GM12873 (cell line): ENCODE results near the gene ACOX3.

Experiments used
- TF ChIP-seq, protein P1 (sequence below): IDR thresholded peaks from 2 replicates; pipeline ENCODE4 v1.5.1; 2012; ENCODE audit warnings: low read depth, mild to moderate bottlenecking, moderate library complexity, low read length, control low read depth; ENCODE audit not compliant: insufficient read depth; ENCODE audit errors: missing control alignments

The ACOX3 gene

DNA sequence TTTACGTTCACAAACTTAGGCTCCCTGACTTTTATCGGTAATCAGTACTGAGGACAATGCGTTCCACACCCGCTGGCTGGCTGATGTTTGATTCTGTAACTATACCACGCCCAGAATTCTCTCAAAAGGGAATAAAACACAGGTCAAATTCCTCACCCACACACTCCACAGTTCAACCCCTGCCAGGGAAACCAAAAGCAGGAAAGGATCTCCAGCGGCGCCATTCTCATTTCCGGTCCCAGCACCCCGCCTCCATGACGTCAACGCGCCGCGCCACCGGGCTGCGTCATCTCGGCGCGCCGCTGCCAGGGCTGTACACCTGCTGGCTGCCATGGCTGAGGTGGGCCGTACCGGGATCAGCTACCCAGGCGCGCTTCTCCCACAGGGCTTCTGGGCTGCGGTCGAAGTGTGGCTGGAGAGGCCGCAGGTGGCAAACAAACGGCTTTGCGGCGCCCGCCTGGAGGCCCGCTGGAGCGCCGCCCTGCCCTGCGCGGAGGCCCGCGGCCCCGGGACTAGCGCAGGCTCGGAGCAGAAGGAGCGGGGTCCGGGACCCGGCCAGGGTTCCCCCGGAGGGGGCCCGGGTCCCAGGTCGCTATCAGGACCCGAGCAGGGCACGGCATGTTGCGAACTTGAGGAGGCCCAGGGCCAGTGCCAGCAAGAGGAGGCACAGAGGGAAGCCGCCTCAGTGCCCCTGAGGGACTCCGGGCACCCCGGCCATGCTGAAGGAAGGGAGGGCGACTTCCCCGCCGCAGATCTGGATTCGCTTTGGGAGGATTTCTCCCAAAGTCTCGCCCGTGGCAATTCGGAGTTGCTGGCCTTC is at the start of gene ACOX3, which contains the start of gene TRMT44:
Gene ACOX3 (minus strand): TSS at position 232 of the 820 bp plus-strand sequence. CDS start 24,202 bp downstream, outside the sequence.
Gene TRMT44 (plus strand): TSS at position 286 of the 820 bp plus-strand sequence. CDS start 46 bp downstream, at position 332.
- TF ChIP-seq, protein P1, sequence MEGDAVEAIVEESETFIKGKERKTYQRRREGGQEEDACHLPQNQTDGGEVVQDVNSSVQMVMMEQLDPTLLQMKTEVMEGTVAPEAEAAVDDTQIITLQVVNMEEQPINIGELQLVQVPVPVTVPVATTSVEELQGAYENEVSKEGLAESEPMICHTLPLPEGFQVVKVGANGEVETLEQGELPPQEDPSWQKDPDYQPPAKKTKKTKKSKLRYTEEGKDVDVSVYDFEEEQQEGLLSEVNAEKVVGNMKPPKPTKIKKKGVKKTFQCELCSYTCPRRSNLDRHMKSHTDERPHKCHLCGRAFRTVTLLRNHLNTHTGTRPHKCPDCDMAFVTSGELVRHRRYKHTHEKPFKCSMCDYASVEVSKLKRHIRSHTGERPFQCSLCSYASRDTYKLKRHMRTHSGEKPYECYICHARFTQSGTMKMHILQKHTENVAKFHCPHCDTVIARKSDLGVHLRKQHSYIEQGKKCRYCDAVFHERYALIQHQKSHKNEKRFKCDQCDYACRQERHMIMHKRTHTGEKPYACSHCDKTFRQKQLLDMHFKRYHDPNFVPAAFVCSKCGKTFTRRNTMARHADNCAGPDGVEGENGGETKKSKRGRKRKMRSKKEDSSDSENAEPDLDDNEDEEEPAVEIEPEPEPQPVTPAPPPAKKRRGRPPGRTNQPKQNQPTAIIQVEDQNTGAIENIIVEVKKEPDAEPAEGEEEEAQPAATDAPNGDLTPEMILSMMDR = peak; percentile 4

DNA sequence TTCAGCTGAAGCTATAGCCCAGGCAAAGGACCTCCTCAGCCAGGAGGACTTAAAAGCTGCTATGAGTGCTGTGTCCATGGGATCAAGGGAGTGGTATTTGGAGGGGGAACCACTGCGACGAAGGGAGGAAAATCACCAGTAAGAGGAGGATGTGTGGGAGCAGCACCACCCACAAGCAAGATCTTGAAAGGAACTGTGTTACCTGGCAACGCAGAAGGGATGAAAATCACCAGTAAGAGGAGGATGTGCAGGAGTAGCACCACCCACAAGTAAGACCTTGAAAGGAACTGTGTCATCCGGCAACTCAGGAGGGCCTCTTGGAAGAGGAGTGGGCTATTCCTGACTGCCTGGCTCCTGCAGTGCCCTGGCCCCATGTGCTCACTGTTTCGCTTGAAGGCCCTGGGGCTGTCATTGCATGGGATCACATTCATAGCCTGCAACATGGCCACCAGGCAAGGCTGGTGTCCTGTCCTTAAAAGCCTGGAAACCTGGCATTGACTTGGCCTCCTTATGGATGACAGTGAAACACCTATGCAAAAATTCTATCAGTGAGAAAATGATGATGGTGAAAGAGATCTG is 48.4 kb upstream of the ACOX3 start:
- TF ChIP-seq, protein P1 = no peak

DNA sequence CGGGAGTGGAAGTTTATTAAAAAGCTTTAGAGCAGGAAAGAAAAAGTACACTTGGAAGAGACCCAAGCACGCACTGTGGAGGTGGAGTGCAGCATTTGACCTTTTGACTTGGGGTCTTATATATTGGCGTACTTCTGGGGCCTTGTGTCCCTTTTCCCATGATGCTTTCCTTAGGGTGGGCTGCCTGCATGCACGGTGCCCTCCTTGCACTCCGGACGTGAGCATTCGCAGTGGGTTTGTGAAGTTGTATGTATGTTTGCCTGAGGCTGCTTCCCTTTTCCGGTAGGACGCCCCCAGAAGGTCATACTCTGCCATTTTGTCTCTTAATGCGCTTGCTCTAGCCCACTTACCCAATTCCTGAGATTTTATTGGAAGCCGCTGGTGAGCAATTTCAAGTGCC is 39.7 kb upstream of the ACOX3 start:
- TF ChIP-seq, protein P1 = no peak

DNA sequence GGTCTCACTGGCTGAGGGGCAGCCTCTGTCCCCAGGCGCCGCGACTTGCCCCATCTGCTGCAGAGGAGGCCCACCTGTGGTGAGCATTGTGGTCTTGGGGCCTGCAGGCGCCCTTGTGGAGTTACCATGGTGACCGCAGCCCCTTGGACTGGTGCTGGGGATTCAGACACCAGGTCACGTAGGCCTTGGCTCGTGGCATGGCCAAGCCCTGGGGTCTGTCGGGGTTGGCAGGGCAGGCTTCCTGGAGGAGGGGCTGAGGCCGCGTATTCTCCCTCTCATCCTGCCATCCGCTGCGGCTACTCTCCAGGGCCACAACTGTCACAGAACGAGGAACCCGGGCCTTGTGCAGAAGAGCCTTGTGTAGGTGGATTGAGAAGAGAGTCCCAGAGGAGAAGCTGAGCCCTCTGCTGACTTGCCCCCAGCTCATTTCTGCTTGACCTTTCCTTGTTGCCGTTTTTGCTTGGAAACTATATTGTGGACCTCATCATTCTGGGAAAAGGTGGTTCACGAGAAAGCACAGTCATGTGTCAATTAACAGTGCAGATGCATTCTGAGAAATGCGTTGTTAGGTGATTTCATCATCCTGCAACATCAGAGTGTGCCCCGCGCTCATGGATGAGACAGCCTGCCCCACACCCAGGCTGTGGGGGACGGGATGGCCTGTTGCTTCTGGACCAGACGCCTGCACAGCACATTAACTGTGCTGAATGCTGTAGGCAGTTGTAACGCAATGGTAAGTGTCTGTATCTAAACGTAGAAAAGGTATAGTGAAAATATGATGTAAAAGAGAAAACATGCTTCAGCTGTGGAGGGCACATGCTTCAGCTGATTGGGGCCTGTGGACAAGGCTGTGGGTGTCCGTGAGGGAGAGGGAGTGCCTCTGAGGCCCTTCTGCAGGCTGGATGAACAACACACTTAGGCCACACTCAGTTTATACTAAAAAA is 38.5 kb upstream of the ACOX3 start:
- TF ChIP-seq, protein P1 = no peak

DNA sequence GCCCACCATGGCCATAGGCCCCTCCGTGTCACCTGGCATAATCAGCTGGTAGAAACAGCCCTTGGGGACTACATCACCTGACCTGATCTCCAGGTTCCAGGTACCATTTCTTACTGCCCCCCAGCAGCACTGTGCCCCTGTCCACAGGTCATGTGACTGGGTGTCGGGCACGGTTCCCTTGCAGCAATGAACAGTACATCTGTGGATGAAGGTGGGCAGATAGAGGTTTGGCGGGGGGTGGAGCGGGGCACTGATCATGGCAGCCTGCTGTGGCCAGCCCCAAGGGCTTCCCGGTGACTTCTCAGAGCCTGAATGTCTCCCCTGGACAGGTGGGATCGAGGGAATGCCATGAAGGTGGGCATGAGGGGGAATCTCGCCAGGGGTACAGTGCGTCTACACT is 37.8 kb upstream of the ACOX3 start:
- TF ChIP-seq, protein P1 = no peak

DNA sequence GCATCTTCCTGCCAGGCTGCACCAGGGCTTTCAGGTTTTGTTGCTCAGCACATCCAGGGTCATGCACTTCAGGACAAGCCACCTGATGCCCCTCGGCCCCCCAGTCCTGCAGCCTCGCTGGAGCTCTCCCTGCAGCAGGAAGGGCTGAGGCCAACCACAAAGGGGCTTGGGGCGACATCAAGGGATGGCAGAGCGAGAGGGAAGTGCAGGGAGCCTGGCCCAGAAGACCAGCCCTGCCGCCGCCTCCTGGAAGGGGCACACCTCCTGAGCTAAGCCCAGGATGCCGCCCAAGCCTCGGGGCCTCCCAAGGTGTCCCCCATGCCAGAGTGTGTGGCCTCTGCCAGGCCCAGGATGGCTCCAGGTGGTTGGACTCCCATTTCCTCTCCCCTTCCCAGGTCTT is 37.2 kb upstream of the ACOX3 start:
- TF ChIP-seq, protein P1 = no peak
